Fibroblast of lung (primary cell): Measurements from ENCODE around the gene ZNF134.

Source experiments
- CTCF ChIP-seq, 2 donors: IDR thresholded peaks in 1 of 2; conservative IDR thresholded peaks in 1 of 2; 1 replicate in 1 of 2; 2 replicates in 1 of 2; pipeline ENCODE4 v1.5.1; 2011 to 2012; ENCODE audit warnings: low read length in 2 of 2, control low read depth in 1 of 2, inconsistent platforms in 1 of 2, low read depth in 1 of 2, mild to moderate bottlenecking in 1 of 2
- EZH2 ChIP-seq: IDR thresholded peaks from 2 replicates; pipeline ENCODE4 v1.5.1; 2012; ENCODE audit warnings: low read length, control low read depth, mild to moderate bottlenecking; ENCODE audit errors: missing control alignments

DNA sequence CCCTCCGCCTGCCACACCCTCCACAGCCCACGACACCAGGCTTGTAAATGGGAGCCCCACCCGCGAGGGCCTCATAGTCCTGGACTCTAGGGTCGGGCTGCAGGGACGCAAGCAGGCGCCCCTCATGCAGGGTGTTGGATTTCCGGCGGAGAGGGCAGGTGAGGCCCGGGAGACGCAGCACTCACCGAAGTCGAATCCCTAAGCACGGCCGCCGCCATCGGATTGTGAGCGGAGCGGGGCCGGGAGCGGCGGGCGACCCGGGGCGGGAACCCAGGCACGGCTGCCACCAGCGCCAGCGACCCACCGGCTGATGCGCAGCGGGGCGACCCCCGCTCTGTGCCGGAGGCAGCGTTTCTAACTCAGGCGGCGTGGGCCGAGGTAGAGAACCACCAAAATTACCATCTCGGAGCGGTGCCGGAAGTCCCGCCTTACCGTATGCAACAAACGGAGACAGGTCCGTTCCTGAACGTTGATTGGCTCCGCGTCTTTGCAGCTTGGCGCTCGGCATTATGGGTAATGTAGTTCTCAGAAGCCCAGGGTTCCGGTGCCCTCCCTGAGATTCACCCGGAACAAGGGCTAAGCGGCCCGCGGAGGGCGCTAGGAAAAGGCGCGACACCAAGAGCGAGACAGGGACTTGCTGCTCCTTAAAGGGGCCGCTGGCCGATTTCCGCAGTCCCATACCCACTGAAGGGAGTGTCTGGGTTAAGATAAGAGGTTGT lies 35.4 kb upstream of the ZNF134 start, which contains the start of gene ZNF416:
- peak; percentile 13 to 18 for TF ChIP-seq CTCF (conservative IDR thresholded peaks at IDR 0.05 in 1 of 2, IDR thresholded peaks at IDR 0.05 in 1 of 2; ENCODE audit: low read depth in 1 of 2, low read length in 2 of 2)
- TF ChIP-seq EZH2, result no peak
